HG02970 (cell line): Measurements from ENCODE around the gene SHISAL1.

ENCODE experiments used
- ATAC-seq: cut with Tn5 transposase; IDR thresholded peaks from one replicate; pipeline ENCODE4 v1.9.1; 2021; ENCODE audit warnings: mild to moderate bottlenecking, moderate library complexity, moderate number of reproducible peaks; ENCODE audit not compliant: unreplicated experiment, low FRiP score

SHISAL1 gene

GRCh38 chr22:44266796-44267760, 45.7 kb downstream of the SHISAL1 start:
- no peak for ATAC-seq

- ATAC-seq: no peak
Measured at GRCh38 chr22:44263547-44263946, 49.2 kb downstream of the SHISAL1 start.

- no peak for ATAC-seq
Measured at GRCh38 chr22:44261861-44262595, 50.7 kb downstream of the SHISAL1 start.

GRCh38 chr22:44261164-44261860, 51.4 kb downstream of the SHISAL1 start:
- no peak for ATAC-seq

GRCh38 chr22:44260216-44261035, 52.3 kb downstream of the SHISAL1 start:
- no peak for ATAC-seq

- no peak for ATAC-seq
Measured at GRCh38 chr22:44259366-44260215, 53.2 kb downstream of the SHISAL1 start.

- no peak for ATAC-seq
Measured at GRCh38 chr22:44256556-44257485, 55.9 kb downstream of the SHISAL1 start.

GRCh38 chr22:44256085-44256484, 56.7 kb downstream of the SHISAL1 start:
- ATAC-seq: no peak

GRCh38 chr22:44254811-44255210, 57.9 kb downstream of the SHISAL1 start:
- ATAC-seq: no peak

- ATAC-seq: no peak
Measured at GRCh38 chr22:44249376-44250147, 63.2 kb downstream of the SHISAL1 start.

GRCh38 chr22:44248926-44249325, 63.8 kb downstream of the SHISAL1 start:
- ATAC-seq: no peak

GRCh38 chr22:44247923-44248892, 64.5 kb downstream of the SHISAL1 start:
- ATAC-seq: no peak

GRCh38 chr22:44247346-44247745, 65.4 kb downstream of the SHISAL1 start:
- ATAC-seq: no peak

GRCh38 chr22:44246615-44247326, 66.0 kb downstream of the SHISAL1 start:
- ATAC-seq: no peak

- no peak for ATAC-seq
Measured at GRCh38 chr22:44245867-44246266, 66.9 kb downstream of the SHISAL1 start.

- no peak for ATAC-seq
Measured at GRCh38 chr22:44245438-44245837, 67.3 kb downstream of the SHISAL1 start.
